ENCODE measurements around the gene MAP4.

Gene MAP4

GRCh38 chr3:47974974-47975470 lies 41.2 kb downstream of the MAP4 start:
- no peak for DNase-seq (ENCODE audit: low read depth)
- H3K4me3 ChIP-seq (ENCODE audit: low read depth, low read length): no peak overlapping the region
- in situ Hi-C loops (cut with HindIII; ENCODE audit: low sequenced_read_pairs): no loop called here
- TF ChIP-seq, protein P1, sequence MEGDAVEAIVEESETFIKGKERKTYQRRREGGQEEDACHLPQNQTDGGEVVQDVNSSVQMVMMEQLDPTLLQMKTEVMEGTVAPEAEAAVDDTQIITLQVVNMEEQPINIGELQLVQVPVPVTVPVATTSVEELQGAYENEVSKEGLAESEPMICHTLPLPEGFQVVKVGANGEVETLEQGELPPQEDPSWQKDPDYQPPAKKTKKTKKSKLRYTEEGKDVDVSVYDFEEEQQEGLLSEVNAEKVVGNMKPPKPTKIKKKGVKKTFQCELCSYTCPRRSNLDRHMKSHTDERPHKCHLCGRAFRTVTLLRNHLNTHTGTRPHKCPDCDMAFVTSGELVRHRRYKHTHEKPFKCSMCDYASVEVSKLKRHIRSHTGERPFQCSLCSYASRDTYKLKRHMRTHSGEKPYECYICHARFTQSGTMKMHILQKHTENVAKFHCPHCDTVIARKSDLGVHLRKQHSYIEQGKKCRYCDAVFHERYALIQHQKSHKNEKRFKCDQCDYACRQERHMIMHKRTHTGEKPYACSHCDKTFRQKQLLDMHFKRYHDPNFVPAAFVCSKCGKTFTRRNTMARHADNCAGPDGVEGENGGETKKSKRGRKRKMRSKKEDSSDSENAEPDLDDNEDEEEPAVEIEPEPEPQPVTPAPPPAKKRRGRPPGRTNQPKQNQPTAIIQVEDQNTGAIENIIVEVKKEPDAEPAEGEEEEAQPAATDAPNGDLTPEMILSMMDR (IDR thresholded peaks at IDR 0.05; ENCODE audit: low read depth, low read length, missing control alignments): no peak

DNA sequence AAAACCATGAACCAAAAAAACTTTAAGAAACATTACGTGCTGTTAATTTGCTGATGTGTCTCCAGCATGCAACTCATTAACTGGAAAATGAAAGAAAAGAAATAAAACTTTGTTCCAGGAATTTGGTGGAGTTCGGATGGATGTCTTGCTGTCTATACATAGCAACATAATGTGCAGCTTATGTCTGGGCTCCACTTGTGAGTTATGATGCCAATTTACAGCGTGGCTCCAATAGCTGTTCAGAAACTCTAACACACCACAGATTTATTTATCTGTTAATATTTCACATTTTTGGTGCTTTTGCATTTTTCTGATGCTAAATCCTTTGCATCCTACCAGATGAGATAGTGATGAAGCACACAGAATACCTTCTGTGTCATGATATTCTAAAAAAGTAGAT lies 45.1 kb downstream of the MAP4 start:
- TF ChIP-seq, protein P1 (IDR thresholded peaks at IDR 0.05; ENCODE audit: low read depth, low read length, missing control alignments): no peak
- H3K4me3 ChIP-seq (ENCODE audit: low read depth, low read length): no peak overlapping the region
- no peak for DNase-seq (ENCODE audit: low read depth)
- in situ Hi-C loops (cut with HindIII; ENCODE audit: low sequenced_read_pairs): no loop called here

DNA sequence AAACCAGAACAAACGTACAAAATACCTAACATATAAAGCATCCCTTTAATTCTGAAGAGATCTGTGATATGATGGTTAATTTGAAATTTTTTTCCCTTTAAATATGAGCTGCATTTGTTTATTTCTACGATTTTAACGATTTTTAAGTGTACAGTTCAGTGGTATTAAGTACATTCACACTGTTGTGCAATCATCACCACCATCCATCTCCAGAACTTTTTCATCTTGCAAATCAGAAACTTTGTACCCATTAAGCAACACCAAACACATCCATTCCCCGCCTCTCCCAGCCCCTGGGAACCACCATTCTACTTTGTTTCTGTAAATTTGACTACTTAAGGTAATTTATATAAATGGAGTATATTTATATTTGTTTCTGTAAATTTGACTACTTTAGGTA lies 51.5 kb downstream of the MAP4 start:
- in situ Hi-C loops (cut with HindIII; ENCODE audit: low sequenced_read_pairs): no loop called here
- TF ChIP-seq, protein P1 (IDR thresholded peaks at IDR 0.05; ENCODE audit: low read depth, low read length, missing control alignments): no peak
- H3K4me3 ChIP-seq (ENCODE audit: low read depth, low read length): no peak overlapping the region
- no peak for DNase-seq (ENCODE audit: low read depth)

- peak; percentile 38 for DNase-seq (ENCODE audit: low read depth)
- in situ Hi-C loops (cut with HindIII; ENCODE audit: low sequenced_read_pairs): no loop called here
- TF ChIP-seq, protein P1 (IDR thresholded peaks at IDR 0.05; ENCODE audit: low read depth, low read length, missing control alignments): no peak
- H3K4me3 ChIP-seq (ENCODE audit: low read depth, low read length): no peak overlapping the region
Measured at GRCh38 chr3:47961815-47962606, 54.2 kb downstream of the MAP4 start.

- in situ Hi-C loops (cut with HindIII; ENCODE audit: low sequenced_read_pairs): no loop called here
- no peak overlapping the region for H3K4me3 ChIP-seq (ENCODE audit: low read depth, low read length)
- TF ChIP-seq, protein P1 (IDR thresholded peaks at IDR 0.05; ENCODE audit: low read depth, low read length, missing control alignments): no peak
- DNase-seq (ENCODE audit: low read depth): no peak
Measured at GRCh38 chr3:47961036-47961435, 55.2 kb downstream of the MAP4 start.

GRCh38 chr3:47956521-47956920 lies 59.7 kb downstream of the MAP4 start:
- H3K4me3 ChIP-seq (ENCODE audit: low read depth, low read length): no peak overlapping the region
- in situ Hi-C loops (cut with HindIII; ENCODE audit: low sequenced_read_pairs): no loop called here
- no peak for DNase-seq (ENCODE audit: low read depth)
- TF ChIP-seq, protein P1 (IDR thresholded peaks at IDR 0.05; ENCODE audit: low read depth, low read length, missing control alignments): no peak

Data from astrocyte of the cerebellum (primary cell).